GM12891 (cell line): Measurements from ENCODE around the gene WDR55.
A peak's percentile ranks its signal among the peaks of the same experiment; 100 is the strongest.
"Not testable (repeated sequence)": the region's sequence is repeated elsewhere in the genome, so short reads cannot be mapped to it uniquely, and the experiment has no call there.

Experiments
- DNase-seq: peaks from one replicate; pipeline ENCODE4 v3.0.0; 2011; ENCODE audit warnings: low spot score; ENCODE audit not compliant: insufficient read length
- FAIRE-seq: peaks from 2 replicates; lab custom pipeline; 2011; peaks lifted over from hg19 to GRCh38; lab: Jason Lieb, UNC
- PAX5 ChIP-seq: IDR thresholded peaks from 2 replicates; pipeline ENCODE4 v1.6.1; 2011; ENCODE audit warnings: low read length, moderate library complexity, mild to moderate bottlenecking; ENCODE audit not compliant: insufficient read depth, severe bottlenecking
- POLR2A ChIP-seq: IDR thresholded peaks from 2 replicates; pipeline ENCODE4 v1.6.1; 2011; ENCODE audit warnings: low read depth, low read length, control low read depth
- POLR2AphosphoS5 ChIP-seq: IDR thresholded peaks from 2 replicates; pipeline ENCODE4 v1.6.1; 2011; ENCODE audit warnings: low read depth, low read length, control low read depth
- POU2F2 ChIP-seq: IDR thresholded peaks from 2 replicates; pipeline ENCODE4 v1.6.1; 2011; ENCODE audit warnings: low read depth, mild to moderate bottlenecking, control low read depth, low read length, moderate library complexity
- SPI1 ChIP-seq: IDR thresholded peaks from 2 replicates; pipeline ENCODE4 v1.6.1; 2011; ENCODE audit warnings: low read depth, low read length, control low read depth
- TAF1 ChIP-seq: IDR thresholded peaks from 2 replicates; pipeline ENCODE4 v1.6.1; 2011; ENCODE audit warnings: low read depth, low read length, control low read depth

Gene WDR55

GRCh38 chr5:140647042-140647419 lies 17.7 kb upstream of the WDR55 start:
- no peak for DNase-seq
- no peak for FAIRE-seq
- TF ChIP-seq POLR2A: no peak
- TF ChIP-seq PAX5: no peak
- TF ChIP-seq SPI1: no peak
- no peak for TF ChIP-seq POU2F2

GRCh38 chr5:140658870-140659269 lies 5.8 kb upstream of the WDR55 start:
- no peak for TF ChIP-seq SPI1
- TF ChIP-seq TAF1: no peak
- TF ChIP-seq POLR2AphosphoS5: no peak
- TF ChIP-seq POU2F2: no peak
- TF ChIP-seq PAX5: no peak
- no peak for TF ChIP-seq POLR2A
- FAIRE-seq: no peak
- DNase-seq: no peak

GRCh38 chr5:140660371-140660770 lies 4.3 kb upstream of the WDR55 start:
- DNase-seq, FAIRE-seq: not testable (repeated sequence)

- DNase-seq (no peak), FAIRE-seq (no peak)
- TF ChIP-seq TAF1 (no peak), PAX5 (no peak), POLR2AphosphoS5 (no peak), POU2F2 (no peak), SPI1 (no peak), POLR2A (no peak)
Observed at GRCh38 chr5:140664030-140664358, 710 bp upstream of the WDR55 start.

GRCh38 chr5:140671035-140671434 lies 6.3 kb downstream of the WDR55 start:
- DNase-seq, FAIRE-seq: not testable (repeated sequence)

GRCh38 chr5:140671472-140672125 lies 6.9 kb downstream of the WDR55 start:
- TF ChIP-seq POLR2AphosphoS5 (no peak), POU2F2 (no peak)
- DNase-seq: no peak
- FAIRE-seq: no peak

- DNase-seq: no peak
- no peak for FAIRE-seq
- no peak for TF ChIP-seq TAF1
- TF ChIP-seq POLR2A: no peak
- no peak for TF ChIP-seq POLR2AphosphoS5
- TF ChIP-seq POU2F2: no peak
- TF ChIP-seq PAX5: no peak
- no peak for TF ChIP-seq SPI1
Observed at GRCh38 chr5:140672455-140673186, 7.9 kb downstream of the WDR55 start.

- no peak for DNase-seq
- TF ChIP-seq POLR2A: peak; percentile 36
- TF ChIP-seq PAX5: no peak
- no peak for TF ChIP-seq POU2F2
- no peak for TF ChIP-seq SPI1
- TF ChIP-seq POLR2AphosphoS5: peak; percentile 58
- TF ChIP-seq TAF1: no peak
- no peak for FAIRE-seq
Observed at GRCh38 chr5:140673187-140673976, 8.7 kb downstream of the WDR55 start, which contains the start of gene DND1. TSS of gene DND1 (minus strand) at chr5:140673576. CDS start at chr5:140673542, 34 bp downstream.

- TF ChIP-seq POLR2A (no peak), PAX5 (no peak), POU2F2 (no peak), SPI1 (no peak), TAF1 (no peak), POLR2AphosphoS5 (no peak)
- FAIRE-seq (no peak), DNase-seq (no peak)
Observed at GRCh38 chr5:140674211-140674610, 9.5 kb downstream of the WDR55 start.

- TF ChIP-seq POLR2A (peak; percentile 33; the same call in 1 of the 2 replicates), POLR2AphosphoS5 (no peak), SPI1 (no peak), PAX5 (no peak), TAF1 (no peak), POU2F2 (no peak)
- FAIRE-seq (no peak), DNase-seq (no peak)
Observed at GRCh38 chr5:140674629-140675028, 9.9 kb downstream of the WDR55 start.
